Measurements from ENCODE around the gene TMEM145.

Gene TMEM145

DNA sequence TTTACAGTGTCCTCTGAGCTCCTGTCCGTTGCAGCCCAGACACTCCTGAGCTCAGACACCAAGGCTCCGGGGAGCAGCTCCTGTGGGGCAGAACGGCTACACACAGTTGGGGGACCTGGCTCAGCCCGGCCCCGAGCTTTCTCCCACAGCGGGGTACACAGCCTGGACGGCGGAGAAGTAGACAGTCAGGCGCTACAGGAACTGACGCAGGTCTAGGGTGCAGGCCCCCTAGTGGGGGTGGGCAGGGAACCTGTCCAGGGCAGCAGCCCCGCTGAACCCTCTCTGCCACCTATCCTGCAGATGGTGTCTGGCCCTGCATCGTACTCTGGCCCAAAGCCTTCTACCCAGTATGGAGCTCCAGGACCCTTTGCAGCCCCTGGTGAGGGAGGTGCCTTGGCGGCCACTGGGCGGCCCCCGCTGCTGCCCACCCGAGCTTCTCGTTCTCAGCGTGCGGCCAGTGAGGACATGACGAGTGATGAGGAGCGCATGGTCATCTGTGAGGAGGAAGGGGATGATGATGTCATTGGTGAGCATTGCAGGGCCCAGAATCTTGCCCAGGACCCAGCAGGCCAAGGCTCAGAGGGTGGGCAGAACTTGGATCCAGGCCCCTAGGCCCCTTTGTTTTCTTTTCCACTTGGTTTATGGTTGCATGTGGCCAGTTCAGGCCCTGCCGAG is 24.1 kb upstream of the TMEM145 start:
- no peak for DNase-seq (ENCODE audit: low read depth)

DNA sequence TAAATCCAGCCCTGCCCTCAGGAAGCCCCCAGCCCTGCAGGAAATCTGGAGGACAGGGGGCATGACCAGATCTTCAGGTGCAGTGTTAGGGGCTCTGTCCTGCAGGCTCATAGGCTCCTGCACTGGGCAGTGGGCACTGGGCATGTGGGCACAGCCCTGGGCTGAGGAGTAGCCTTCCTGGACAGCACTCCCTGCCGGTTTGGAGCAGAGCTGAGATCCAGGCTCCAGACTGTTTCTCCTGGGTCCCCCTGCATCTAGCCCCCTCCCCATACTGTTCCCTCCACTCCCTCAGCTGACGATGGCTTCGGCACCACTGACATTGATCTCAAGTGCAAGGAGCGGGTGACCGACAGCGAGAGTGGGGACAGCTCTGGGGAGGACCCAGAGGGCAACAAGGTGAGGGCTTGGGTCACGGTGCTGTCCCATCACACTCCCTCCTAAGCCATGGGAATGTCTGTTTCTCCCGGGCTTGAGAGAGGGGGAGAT is 23.5 kb upstream of the TMEM145 start:
- DNase-seq (ENCODE audit: low read depth): no peak

DNA sequence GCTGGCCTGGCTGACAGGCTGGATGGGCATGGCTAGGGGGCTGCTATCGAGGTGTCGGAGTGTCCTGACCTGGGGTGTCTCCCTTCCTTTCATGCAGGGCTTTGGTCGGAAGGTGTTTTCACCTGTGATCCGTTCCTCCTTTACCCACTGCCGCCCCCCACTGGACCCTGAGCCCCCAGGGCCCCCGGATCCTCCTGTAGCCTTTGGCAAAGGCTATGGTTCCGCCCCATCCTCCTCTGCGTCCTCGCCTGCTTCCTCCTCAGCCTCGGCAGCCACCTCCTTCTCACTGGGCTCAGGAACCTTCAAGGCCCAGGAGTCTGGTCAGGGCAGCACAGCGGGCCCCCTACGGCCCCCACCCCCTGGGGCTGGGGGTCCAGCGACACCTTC is 23.0 kb upstream of the TMEM145 start:
- DNase-seq (ENCODE audit: low read depth): no peak

DNA sequence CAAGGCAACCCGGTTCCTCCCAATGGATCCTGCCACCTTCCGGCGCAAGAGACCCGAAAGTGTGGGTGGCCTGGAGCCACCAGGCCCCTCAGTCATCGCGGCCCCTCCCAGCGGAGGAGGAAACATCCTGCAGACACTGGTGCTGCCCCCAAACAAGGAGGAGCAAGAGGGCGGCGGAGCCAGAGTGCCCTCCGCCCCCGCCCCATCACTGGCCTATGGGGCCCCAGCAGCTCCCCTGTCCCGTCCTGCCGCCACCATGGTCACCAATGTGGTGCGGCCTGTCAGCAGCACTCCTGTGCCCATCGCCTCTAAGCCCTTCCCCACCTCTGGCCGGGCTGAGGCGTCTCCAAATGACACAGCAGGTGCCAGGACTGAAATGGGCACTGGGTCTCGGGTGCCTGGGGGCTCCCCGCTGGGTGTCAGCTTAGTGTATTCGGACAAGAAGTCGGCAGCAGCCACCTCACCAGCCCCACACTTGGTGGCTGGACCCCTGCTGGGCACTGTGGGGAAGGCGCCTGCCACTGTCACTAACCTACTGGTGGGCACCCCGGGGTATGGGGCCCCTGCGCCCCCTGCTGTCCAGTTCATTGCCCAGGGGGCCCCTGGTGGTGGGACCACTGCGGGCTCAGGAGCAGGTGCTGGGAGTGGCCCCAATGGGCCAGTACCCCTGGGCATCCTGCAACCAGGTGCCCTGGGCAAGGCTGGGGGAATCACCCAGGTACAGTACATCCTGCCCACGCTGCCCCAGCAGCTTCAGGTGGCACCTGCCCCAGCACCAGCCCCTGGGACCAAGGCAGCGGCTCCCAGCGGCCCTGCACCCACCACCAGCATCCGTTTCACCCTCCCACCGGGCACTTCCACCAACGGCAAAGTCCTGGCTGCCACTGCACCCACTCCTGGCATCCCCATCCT is 22.3 kb upstream of the TMEM145 start:
- peak; percentile 37 for DNase-seq (ENCODE audit: low read depth)

DNA sequence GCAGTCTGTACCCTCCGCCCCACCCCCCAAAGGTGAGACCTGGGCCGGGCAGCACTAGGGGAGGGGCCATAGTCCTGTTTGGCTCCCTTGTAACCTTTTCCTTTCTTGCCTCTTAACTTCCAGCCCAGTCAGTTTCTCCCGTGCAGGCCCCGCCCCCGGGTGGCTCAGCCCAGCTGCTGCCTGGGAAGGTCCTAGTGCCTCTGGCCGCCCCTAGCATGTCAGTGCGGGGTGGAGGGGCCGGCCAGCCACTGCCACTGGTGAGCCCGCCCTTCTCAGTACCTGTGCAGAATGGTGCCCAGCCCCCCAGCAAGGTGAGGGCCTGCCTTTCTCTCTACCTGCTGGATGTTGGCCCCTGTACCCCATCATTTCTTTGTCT is 21.7 kb upstream of the TMEM145 start:
- no peak for DNase-seq (ENCODE audit: low read depth)

DNA sequence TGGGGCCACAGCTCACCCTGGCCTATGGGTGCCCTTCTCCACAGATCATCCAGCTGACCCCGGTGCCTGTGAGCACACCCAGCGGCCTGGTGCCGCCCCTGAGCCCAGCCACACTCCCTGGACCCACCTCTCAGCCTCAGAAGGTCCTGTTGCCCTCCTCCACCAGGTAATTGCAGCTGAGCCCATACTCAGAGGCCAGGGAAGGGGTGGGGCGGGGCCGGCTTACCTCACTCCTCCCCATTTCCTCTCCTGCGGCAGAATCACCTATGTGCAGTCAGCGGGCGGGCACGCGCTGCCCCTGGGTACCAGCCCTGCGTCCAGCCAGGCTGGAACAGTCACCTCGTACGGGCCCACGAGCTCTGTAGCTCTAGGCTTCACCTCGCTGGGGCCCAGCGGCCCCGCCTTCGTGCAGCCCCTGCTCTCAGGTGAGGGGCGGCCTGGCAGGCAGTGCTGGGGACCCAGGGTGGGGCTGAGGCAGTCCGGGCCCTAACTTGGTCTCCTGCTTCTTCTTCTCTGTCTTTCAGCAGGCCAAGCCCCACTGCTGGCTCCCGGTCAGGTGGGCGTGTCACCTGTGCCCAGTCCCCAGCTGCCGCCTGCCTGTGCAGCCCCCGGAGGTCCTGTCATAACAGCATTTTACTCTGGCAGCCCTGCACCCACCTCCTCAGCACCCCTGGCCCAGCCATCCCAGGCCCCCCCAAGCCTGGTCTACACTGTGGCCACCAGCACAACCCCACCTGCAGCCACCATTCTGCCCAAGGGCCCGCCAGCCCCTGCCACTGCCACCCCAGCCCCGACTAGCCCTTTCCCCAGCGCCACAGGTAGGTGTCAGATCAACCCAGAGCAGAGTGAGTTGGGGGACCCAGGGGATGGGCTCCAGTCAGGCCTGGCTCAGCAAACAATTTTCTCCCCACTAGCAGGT is 20.8 kb upstream of the TMEM145 start:
- no peak for DNase-seq (ENCODE audit: low read depth)

DNA sequence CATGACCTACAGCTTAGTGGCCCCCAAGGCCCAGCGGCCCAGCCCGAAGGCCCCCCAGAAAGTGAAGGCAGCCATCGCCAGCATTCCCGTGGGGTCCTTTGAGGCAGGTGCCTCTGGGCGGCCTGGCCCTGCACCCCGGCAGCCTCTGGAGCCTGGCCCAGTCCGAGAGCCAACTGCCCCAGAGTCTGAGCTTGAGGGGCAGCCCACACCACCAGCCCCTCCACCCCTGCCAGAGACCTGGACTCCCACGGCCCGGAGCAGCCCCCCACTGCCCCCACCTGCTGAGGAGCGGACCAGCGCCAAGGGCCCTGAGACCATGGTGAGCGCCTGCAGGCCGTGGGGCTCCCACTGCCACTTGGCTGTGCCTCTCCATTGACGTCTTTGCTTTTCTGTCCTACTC is 20.1 kb upstream of the TMEM145 start:
- no peak for DNase-seq (ENCODE audit: low read depth)

DNA sequence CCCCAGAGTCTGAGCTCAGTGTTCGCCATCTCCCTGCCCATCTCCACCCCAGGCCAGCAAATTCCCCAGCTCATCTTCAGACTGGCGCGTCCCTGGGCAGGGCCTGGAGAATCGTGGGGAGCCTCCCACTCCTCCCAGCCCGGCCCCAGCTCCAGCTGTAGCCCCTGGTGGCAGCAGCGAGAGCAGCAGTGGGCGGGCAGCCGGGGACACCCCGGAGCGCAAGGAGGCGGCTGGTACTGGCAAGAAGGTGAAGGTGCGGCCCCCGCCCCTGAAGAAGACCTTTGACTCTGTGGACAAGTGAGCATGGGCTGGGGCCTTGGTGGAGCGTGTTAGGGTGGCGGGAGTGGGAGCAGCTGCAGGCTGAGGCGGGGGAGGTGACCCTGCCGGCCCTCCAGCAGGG is 19.6 kb upstream of the TMEM145 start:
- DNase-seq (ENCODE audit: low read depth): no peak

DNA sequence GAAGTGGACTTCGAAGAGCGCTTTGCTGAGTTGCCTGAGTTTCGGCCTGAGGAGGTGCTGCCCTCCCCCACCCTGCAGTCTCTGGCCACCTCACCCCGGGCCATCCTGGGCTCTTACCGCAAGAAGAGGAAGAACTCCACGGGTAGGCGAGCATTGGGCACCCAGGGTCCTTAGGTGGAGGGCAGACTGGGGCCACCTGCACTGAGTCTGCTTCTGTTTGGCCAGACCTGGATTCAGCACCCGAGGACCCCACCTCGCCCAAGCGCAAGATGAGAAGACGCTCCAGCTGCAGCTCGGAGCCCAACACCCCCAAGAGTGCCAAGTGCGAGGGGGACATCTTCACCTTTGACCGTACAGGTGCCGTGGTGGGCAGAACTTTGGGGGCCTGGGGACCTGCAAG is 19.2 kb upstream of the TMEM145 start:
- no peak for DNase-seq (ENCODE audit: low read depth)

DNA sequence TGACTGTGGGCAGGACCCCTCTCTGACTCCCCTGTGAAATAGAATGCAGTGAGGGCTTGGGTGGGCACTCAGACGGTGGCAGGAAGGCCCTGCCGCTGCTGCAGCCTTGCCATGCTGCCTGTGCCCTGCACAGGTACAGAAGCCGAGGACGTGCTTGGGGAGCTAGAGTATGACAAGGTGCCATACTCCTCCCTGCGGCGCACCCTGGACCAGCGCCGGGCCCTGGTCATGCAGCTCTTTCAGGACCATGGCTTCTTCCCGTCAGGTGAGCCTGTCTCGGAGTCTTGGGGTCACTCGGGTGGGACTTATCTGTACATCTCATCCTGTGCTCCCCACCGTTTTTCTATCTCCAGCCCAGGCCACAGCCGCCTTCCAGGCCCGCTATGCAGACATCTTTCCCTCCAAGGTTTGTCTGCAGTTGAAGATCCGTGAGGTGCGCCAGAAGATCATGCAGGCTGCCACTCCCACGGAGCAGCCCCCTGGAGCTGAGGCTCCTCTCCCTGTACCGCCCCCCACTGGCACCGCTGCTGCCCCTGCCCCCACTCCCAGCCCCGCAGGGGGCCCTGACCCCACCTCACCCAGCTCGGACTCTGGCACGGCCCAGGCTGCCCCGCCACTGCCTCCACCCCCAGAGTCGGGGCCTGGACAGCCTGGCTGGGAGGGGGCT is 18.5 kb upstream of the TMEM145 start:
- DNase-seq (ENCODE audit: low read depth): no peak

DNA sequence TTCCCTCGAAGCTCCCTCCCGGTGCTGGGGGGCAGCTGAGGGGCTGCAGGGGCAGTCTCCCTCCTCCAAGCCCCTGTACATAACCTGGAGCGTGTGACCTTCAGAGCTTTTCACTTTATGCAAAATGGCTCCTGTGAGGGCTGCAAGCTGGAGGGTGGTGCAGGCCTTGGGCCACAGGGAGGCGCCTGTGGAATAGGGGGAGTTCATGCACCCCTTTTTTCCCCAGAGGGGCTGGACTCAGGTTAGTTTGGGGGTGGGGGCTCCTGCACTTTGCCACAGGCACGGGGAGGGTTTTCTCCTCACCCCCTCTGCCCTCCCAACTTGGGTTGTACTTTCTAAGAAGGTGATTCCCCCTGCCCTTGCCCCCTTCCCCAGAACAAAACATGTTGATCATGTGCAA is 17.8 kb upstream of the TMEM145 start:
- DNase-seq (ENCODE audit: low read depth): no peak

DNA sequence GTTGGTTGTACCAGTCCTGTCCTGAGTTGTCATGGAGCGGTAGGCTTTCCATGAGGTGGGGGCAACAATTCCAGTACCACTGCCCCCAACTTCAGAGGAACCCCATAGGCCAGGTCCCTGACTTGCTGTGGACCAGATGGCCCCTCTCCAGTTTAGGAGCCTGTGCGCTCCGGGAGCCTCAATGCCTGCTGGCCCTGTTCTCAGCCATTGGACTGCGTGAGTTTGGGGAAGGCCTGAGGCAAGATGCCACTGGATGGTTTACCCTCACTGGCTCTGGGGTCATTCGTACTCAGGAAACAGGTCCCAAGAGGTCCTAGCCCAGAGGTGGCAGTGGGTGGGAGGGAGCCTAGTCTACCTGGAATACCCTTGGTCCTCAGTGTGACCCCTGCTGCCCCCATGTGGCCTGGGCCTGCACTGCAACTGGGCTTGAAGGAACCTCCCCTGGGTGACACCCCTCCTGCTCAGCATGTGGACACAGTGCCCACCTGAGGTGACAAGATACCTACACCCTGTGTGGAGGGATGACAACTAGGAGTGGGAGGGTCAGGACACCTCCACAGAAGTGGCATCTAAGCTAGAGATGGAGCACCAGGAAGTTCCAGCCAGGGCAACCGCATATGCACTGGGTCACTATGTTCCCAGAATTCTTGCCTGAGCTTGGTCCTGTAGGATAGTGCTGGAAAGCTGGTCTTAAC is 17.1 kb upstream of the TMEM145 start:
- DNase-seq (ENCODE audit: low read depth): peak; percentile 68

DNA sequence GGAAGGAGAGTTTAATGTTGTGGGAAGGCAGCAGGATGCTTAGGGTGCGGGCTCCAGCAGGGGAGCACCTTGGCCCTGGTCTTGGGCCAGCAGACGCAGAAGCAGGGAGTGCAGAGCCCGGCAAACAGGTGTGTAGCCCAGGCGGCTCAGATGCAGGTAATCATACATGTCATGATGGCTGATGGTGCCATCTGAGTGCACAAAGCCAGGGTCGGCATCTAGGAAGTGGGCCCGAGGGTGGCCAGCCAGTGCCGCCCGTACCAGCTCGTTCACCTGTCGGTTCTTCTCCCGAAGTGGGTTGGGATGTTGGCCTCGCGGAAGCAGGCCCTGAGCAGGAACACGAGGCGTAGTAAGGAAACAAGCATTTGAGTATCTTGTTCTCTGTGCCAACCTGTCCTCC is 16.1 kb upstream of the TMEM145 start:
- no peak for DNase-seq (ENCODE audit: low read depth)

DNA sequence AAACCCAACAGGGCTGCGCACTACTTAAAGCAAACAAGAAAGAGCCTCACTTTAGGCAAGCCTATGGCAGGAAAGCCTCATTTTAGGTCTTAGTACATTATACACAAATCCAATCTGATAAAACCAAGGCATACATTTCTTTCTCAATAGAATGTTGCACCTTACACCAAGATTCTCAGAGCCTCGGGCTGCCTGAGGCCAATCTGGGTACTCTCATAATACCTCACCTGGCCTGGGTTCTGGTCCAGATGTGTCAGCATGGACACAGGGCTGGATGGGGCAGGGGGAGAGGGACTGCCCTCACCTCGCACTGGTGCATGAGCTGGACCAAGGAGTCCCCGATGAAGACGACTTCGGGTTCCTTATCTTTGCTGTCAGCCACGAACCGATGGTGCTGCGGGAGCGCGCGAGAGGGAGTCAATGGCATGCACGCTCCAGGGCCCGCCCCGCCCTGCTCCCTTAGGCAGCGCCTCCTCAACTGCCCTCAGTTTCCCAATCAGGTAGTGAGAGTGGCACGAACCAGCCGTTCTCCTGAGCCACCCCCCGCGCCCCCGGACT is 11.4 kb upstream of the TMEM145 start, which contains the start of gene PRR19:
TSS of gene PRR19 (plus strand) at position 487 of the 558 bp plus-strand sequence. CDS start 7,453 bp downstream, outside the sequence.
- DNase-seq (ENCODE audit: low read depth): peak; percentile 32

DNA sequence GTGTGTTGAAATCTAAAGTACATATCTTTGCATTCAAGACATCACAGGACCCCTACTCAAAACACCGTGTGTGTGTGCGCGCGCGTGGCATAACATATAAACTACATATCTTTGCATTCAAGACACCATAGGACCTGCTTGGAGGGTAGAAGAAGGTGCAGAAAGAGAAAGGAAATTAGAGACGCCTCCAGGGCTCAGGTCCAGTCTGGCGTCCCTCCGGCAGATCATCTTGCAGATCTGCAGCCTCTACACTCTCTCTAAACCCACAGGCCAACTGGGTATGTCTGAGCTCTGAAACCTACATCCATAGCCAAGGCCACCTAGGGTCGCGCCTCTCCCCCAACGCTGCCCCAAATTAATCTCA is 10.0 kb upstream of the TMEM145 start:
- DNase-seq (ENCODE audit: low read depth): no peak

DNA sequence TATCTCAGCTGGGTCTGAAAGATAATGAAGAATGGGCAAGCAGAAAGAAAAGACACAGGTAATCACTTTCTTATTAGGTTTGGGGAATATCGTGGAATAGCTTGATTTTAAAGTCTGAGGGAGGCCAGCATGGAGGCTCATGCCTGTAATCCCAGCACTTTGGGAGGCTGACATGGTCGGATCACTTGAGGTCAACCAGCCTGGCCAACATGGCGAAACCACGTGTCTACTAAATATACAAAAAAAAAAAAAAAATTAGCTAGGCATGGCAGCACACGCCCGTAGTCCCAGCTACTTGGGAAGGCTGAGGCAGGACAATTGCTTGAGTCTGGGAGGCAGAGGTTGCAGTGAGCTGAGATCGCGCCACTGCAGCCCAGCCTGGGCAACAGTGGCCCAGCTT is 9.2 kb upstream of the TMEM145 start:
- no peak for DNase-seq (ENCODE audit: low read depth)

DNA sequence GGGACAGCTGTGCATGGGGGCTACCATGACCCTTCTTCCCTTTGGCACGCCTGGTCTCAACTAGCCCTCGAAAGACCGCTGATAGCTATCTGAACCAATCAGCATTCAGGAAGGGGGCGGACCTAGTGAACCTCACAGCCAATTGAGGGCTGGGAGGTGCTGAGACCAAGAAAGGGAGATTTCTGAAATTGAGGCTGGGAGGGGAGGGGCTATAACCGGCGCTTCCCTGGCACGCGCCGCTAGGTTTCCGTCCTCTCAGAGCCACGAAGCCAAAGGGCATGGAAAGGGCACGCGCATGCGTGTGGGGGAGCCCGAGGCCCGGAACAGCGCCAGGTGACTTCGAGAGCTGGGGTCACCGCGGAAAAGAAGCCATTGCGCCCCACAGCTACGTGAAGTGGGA is 6.5 kb upstream of the TMEM145 start:
- DNase-seq (ENCODE audit: low read depth): no peak

DNA sequence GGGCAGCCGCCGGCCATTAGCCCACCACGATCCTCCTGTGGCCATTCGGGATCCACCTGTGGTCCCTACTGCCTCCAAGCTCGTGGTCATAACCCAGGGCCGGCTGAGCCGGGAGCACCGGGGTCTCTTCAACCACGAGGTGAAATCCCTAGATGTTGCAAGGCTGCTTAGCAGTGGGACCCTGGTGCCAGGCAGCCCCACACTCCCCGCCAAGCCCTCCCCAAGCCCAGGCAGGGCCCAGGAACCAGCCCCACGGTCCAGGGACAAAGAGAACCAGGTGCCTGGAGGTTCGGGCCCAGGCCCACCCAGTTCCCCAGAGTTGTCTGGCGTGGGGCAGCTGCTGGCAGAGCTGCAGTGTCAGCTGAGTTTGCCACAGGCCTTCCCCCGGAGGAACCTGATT is 3.4 kb upstream of the TMEM145 start:
- no peak for DNase-seq (ENCODE audit: low read depth)

DNA sequence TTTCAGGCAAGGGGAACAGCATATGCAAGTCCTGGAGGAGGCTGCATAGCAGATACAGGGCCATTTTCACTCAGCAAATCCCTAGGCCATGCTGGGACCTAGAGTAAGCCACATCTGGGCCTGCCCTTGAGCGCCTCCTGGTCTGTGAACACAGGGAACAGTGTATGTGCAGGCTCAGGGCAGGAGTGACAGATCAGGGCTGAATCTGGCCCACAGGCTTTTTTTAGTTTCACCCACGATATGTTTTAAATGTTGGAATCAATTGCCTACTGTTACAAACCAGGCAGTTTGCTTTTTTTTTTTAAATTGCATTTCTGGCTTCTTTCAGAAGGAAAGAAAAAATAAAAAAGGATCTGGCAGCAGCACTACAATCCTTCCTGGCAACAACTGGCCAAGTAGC is 1.5 kb upstream of the TMEM145 start:
- DNase-seq (ENCODE audit: low read depth): peak; percentile 22

DNA sequence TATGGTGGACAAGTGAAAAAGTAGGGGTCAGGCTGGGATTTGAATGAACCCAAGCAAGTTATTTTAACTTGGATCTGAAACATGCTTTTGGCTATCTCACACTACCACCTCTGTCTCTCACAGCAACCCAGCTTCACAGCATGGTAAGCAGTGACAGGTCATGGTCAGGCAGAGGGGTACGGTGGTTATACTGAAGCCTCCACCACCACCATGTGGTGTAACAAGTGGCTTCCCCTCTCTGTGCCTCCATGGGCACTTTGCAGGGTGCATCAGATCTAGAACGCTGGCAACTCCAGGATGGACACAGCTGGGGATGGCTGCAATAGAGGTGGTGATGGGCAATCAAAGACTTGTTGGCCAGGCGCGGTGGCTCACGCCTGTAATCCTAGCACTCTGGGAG is 739 bp upstream of the TMEM145 start:
- no peak for DNase-seq (ENCODE audit: low read depth)

Measured in EH (cell line).